Activated T-cell treated with anti-CD3 and anti-CD28 coated beads, Interleukin-2, amount 50 U/mL, for 48 hours (primary cell): ENCODE results near the gene ZNF444.
"Not testable (repeated sequence)": the region's sequence is repeated elsewhere in the genome, so short reads cannot be mapped to it uniquely, and the experiment has no call there.

ENCODE experiments used
- DNase-seq, 2 experiments: peaks; one replicate each; pipeline ENCODE4 v3.0.0-alpha.2; 2020

The ZNF444 gene

DNA sequence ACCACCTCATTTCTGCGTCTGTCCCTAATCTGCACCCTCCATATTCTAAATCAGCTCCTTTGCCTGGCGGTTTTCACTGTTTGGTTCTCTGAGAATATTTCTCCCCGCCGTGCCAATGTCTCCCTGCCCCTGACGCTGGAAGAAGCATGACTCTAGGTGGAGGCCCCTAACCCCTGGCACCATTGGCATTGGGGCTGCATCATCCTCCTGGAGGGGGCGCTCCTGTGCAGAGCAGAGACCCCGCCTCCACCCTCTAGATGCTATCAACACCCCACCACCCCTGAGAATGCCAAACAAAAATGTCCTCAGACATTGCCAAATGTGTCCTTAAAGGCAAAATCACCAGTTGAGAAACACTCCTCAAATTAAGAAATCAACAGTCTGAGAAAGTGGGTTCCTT is 50.0 kb downstream of the ZNF444 start:
- no peak for DNase-seq

DNA sequence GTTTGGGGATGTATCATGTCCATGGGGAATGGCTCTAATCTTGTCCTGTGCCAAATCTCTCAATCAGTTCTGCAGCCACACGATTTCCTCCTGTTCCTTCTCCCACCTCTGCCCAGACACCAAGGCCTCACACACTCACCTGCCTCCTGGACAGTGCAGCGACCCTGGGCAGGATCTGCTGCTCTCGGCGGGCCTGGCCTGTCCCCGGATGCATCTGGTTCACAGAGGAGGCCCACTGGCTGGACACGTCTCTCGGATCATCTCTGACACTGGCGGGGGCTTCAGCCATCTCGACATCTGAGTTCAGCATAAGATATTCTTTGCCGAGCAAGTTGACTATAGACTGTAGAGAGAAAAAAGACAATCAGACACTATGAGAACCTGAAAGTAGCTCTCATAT is 50.6 kb downstream of the ZNF444 start:
- no peak for DNase-seq

DNA sequence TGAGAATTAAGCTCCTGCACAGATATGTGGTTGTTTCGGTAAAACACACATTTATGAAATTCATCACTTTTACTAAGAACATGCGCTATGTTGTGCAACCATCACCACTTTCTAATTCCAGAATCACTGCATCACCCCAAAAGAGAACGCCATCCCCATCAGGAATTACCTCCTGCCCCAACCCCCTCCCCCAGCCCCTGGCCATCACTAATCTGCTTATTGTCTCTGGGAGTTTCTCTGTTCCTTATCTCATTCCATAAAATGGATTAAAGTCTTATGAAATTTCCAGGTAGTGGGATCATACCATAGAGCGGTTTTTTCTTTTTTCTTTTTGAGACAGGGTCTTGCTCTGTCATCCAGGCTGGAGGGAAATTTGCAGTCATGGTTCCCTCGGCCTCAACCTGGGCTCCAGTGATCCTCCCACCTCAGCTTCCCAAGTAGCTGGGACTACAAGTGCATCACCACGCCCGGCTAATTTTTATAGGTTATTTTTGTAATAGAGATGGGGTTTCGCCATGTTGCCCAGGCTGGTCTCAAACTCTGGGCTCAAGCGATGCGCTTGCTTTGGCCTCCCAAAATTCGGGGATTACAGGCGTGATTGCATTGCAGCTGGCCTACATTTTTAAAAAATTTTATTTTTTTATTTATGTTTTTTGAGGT is 53.0 kb downstream of the ZNF444 start:
- DNase-seq: no peak

DNA sequence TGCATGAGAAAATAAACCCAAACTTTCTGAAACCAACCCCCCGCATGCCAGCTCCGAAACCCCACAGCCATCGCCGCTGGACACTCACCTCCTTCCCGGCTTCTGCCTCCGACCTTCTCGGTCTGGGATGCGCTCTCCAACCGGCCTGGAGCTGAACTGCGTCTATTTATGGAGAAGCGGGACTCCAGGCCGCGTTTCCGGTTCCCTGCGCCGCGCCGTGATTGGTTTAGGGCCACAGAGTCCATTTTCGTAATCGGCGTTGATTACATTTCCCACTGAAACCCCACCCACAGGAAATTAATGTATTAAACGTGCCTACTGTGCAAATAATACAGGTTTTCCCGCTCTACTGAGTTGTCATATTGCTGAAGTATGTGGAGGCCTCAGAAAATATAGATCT is 56.6 kb downstream of the ZNF444 start, which contains the start of gene ZSCAN5B:
Gene ZSCAN5B (minus strand): TSS at position 138 of the 400 bp plus-strand sequence. CDS start 4,731 bp downstream, outside the sequence.
- DNase-seq: not testable (repeated sequence)

DNA sequence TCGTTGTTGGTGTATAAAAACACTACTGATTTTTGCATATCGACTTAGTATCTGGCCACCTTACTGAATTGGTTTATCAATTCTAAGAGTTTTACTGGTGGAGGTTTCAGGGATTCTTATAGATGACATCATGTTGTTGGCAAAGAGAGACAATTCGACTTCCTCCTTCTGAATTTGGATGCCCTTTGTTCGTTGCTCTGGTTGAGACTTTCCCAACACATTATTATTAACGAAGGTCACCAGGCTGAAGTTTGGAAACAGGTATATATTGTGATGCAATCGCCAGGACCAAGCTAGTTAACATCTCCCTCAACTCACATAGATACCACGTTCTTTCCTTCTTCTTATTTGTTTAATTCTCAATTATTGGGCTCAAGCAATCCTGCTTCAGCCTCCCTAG is 58.6 kb downstream of the ZNF444 start:
- DNase-seq: no peak

DNA sequence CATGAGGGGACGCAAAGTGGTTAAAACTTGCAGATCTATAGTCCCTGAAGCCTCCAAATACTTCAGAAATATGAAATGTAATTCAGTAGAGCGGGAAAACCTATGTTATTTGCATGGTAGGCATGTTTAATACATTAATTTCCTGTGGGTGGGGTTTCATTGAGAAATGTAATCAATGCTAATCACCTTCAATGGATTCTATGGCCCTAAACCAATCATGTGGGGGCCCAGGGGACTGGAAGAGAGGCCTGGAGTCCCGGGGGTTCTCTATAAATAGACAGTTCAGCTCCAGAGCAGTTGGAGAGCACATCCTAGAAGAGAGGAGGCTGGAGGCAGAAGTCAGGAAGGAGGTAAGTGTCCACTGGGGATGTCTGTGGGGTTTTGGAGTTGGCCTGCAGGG is 60.9 kb downstream of the ZNF444 start, which contains the start of gene ZSCAN5C:
Gene ZSCAN5C (plus strand): TSS at position 301 of the 400 bp plus-strand sequence. CDS start 3,641 bp downstream, outside the sequence.
- no peak for DNase-seq

DNA sequence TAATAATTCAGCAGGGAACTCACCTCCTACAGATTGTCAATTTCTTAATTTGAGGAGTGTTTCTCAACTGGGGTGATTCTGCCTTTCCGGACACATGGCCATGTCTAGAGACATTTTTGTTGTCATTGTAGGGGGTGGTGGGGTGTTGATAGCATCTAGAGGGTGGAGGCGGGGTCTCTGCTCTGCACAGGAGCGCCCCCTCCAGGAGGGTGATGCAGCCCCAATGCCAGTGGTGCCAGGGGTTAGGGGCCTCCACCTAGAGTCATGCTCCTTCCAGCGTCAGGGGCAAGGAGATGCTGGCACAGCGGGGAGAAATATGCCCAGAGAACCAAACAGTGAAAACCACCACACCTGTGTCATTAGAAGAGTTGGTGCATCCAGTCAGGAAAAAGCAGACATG is 66.5 kb downstream of the ZNF444 start:
- not testable (repeated sequence) for DNase-seq

DNA sequence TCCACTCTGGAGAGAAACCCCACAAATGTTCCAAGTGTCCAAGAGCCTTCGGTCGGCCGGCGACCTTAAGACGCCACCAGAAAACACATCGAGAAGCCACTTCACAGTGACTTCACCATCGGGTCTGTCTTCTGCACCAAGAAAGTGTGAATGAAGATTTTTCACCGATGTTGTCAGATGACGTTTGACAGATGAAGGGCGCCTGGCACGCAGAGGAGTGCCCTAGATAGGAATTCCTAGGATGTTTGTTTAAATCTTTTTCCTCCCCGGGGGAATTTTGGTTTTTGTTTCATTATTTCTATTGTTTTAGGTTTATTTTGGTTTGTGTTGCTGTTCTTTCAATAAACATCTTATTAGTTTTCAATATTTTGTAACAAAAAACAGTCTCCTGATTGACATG is 68.0 kb downstream of the ZNF444 start:
- no peak for DNase-seq

DNA sequence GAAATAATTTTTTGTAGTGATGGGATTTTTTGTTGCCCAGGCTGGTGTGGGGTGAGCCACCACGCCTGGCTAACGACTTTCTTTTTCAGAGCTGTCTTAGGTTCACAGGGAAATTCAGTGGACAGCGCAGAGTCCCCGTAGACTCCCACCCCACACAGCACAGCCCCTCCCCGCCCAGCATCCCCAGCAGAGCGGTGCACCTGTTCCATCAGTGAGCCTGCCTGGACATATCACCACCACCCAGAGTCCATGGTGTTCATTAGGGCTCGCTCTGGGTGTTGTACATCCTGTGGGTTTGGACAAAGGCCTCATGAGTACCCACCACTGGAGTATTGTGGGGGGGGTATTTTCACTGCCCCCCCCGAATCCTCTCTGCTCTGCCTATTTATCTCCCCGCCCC is 68.9 kb downstream of the ZNF444 start:
- not testable (repeated sequence) for DNase-seq
